GM19324 (cell line): ENCODE data around the gene CRABP2.

Experiments
- ATAC-seq: cut with Tn5 transposase; IDR thresholded peaks from one replicate; pipeline ENCODE4 v1.9.1; 2021; ENCODE audit warnings: mild to moderate bottlenecking, moderate library complexity; ENCODE audit not compliant: unreplicated experiment, low FRiP score

Gene CRABP2

DNA sequence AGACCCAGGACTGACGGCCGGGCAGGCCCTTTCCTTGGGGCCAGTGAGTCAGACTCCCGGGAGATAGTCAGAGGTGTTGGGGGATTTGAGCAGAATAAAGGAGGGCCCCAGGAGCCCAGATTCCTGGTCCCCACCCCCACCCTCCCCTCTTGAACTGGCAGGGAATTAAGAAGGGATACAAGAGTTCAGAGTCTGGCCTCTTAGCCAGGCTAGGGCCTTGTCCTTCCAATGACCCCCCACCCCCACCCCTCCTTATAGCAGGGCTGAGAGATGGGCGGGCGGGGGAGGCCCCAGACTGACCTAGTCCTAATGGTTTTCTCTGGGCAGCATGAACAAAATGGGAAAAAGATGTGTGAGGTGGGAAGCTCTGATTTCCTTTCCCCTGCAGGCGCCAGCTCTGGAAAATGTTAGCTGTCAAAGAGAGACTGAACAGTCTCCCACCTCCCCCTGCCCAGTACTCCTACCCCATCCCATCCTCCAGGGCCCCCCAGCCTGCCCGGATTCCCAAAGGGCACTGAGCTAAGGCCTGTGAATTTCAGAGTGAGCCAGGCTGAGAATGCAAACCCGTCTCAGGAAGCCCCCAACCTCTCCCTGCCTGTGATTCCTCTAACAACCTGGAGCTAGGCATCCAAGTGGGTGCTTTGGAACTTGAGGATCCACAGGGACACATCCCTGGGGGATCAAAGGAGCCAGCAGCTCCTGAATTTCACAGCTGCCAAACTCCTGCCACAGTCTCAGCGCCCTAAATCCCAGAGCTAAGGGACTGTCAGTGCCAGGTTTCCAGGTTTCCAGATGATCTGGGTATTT is 5.8 kb upstream of the CRABP2 start:
- ATAC-seq = no peak

GRCh38 chr1:156709757-156710489 is 4.5 kb upstream of the CRABP2 start:
- no peak for ATAC-seq

- ATAC-seq = no peak
Observed at GRCh38 chr1:156709031-156709430, 3.6 kb upstream of the CRABP2 start.

GRCh38 chr1:156708218-156708661 is 2.9 kb upstream of the CRABP2 start:
- no peak for ATAC-seq

DNA sequence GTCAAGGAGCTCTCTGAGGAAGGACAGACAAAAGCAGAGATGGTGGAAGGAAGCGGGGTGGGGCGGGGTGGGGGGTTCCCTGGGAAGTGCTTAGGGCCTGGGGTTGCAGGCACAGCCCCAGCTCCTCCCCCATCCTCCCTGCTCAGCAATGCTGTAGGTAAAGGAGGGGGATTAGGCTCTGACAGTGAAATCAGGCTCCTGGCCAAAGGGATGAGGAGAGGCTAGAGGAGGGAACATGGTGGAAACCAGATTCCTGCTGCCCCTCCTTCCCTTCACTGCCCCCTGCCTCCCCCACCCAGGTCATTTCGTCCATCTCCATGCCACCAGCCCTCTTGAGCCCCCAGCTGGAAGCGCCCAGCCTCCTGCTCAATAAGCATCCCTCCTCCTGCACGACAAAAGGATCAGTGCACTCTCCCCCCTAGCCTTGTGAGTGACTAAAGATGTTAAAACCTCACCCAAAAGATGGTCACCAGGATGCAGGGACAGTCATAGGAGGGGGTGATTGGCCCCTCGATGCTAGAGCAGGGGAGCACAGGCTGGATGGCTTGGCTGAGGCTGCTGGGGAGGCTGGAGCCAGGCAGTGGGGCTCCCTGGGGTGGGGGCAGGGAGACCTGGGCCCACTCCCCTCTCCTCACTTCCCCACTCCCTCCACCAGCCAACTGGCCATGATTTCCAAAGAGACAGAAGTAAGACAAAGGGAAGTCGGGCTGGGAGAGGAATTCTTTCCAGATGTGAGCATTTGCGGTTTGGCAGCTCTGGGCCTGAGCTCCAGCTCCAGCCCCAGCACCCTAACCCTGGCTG is 2.2 kb upstream of the CRABP2 start:
- ATAC-seq = no peak

GRCh38 chr1:156706657-156707416 is 1.5 kb upstream of the CRABP2 start:
- ATAC-seq = no peak

DNA sequence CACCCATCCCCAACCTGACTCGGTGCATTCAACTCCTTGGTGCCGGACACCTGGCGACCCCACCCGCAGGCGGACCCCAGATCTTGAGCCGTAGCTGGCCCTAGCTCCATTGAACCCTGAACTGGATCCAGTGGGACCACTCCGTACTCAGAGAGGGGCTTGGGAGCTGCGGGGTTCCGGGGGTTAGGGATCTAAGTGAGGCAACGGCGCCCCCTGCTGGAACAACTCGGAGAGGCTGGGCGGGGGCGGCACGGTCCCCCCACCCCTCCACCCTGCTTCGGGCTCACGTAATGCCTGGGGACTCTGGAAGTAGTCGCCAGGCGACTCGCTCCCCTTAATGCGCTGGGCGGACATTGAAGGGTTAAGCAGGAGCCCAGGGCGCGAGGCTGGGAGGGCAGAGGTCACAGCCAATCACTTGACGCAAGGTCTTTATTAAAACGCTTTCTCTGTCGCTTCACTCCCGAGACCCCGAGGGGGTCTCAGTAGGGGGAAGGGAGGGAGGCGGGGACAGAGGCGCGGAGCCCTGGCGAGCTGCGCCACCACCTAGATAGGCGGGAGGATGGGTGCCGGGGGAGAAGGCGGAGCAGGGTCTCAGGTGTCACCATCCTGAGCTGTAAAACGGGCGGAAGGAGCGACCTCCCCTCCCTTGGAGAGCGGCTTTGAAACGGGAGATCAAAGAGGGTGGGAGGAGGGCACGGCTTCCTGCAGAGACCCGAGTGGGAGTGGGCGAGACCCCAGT is 704 bp upstream of the CRABP2 start:
- ATAC-seq = no peak

GRCh38 chr1:156704930-156705320 is 458 bp downstream of the CRABP2 start:
- no peak for ATAC-seq

GRCh38 chr1:156704166-156704711 is 1.1 kb downstream of the CRABP2 start:
- ATAC-seq = no peak

GRCh38 chr1:156703741-156704140 is 1.6 kb downstream of the CRABP2 start:
- no peak for ATAC-seq

- no peak for ATAC-seq
Observed at GRCh38 chr1:156703336-156703735, 2.0 kb downstream of the CRABP2 start.

DNA sequence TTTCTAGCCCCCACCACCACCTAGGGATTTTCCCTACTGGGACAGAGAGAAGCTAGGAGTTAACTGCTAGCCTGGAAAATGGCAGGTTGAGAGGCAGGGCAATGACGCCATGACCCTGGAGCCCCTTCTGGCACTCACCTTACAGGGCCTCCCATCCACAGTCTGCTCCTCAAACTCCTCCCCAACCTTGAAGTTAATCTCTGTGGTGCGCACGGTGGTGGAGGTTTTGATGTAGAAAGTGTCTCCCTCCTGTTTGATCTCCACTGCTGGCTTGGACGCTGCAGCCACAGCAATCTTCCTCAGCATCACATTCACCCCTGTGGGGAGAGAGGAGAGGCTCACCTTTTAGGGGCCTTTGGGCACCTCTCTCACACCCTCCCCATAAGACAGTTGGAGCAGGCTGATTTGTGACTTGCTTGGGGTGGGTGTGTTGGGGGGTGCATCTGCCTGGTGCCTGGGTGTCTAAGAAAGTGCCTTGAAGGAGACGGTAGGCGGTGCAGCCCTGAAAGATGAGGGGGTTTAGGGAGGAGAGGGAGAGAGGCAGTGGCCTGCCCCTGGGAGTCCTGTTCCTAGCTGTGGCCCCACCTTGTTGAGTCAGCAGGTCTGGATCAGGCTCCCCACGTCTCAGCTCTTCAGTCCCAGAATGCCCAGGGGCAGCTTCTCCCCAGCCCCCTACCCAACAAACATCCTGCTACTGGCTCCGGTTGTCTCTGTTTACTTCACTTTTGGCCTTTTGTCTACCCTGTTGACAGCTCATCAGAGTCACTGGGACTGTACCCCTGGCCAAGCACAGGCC is 4.4 kb downstream of the CRABP2 start:
- no peak for ATAC-seq

- ATAC-seq = no peak
Observed at GRCh38 chr1:156698995-156699394, 6.4 kb downstream of the CRABP2 start.

DNA sequence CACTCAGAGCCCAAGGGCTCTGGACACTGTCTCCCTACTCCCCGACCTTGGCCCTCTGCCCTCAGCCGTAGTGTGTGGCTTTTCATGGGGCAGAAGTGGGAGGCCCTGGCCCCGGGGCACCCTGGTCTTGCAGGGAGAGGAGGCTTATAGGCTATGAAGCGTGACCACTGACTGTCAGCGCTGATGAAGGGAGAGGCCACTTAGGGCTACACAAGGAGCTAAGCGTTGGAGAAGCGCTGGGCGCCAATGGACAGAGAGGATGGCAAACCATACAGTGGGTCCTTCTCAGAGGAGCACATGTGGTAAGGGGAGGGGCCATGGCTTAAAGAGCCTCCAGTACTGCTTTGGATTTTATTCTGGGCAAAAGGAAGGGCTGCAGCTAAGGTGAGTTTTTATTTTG is 7.9 kb downstream of the CRABP2 start:
- no peak for ATAC-seq

- ATAC-seq = no peak
Observed at GRCh38 chr1:156696755-156697154, 8.6 kb downstream of the CRABP2 start.

DNA sequence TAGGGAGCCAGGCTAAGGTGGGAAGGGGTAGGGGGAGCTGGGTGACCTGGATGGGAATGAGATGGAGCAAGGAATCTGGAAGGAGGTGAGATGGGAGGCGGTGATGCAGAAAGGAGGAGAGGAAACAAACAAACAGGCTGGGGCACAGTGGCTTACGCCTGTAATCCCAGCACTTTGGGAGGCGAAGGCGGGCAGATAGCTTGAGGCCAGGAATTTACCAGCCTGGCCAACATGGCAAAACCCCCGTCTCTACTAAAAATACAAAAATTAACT is 10.8 kb downstream of the CRABP2 start:
- no peak for ATAC-seq

- no peak for ATAC-seq
Observed at GRCh38 chr1:156693848-156694689, 11.3 kb downstream of the CRABP2 start.
